GM19025 (cell line): ENCODE measurements around the gene ITGA11.

Experiments used
- ATAC-seq: cut with Tn5 transposase; IDR thresholded peaks from one replicate; pipeline ENCODE4 v1.9.1; 2021; ENCODE audit warnings: mild to moderate bottlenecking, low read depth, moderate library complexity; ENCODE audit not compliant: unreplicated experiment

ITGA11 gene

GRCh38 chr15:68364028-68364659 lies 67.8 kb downstream of the ITGA11 start:
- no peak for ATAC-seq

- no peak for ATAC-seq
Measured at GRCh38 chr15:68363353-68363752, 68.6 kb downstream of the ITGA11 start.

GRCh38 chr15:68362537-68363126 lies 69.3 kb downstream of the ITGA11 start:
- ATAC-seq, result no peak

GRCh38 chr15:68360721-68361120 lies 71.2 kb downstream of the ITGA11 start:
- no peak for ATAC-seq

GRCh38 chr15:68356778-68357177 lies 75.2 kb downstream of the ITGA11 start:
- ATAC-seq, result no peak

- no peak for ATAC-seq
Measured at GRCh38 chr15:68354923-68355322, 77.0 kb downstream of the ITGA11 start.

- no peak for ATAC-seq
Measured at GRCh38 chr15:68354268-68354667, 77.7 kb downstream of the ITGA11 start.

- ATAC-seq, result no peak
Measured at GRCh38 chr15:68353421-68354135, 78.4 kb downstream of the ITGA11 start.

GRCh38 chr15:68352401-68353062 lies 79.4 kb downstream of the ITGA11 start:
- ATAC-seq, result no peak

GRCh38 chr15:68349151-68349550 lies 82.8 kb downstream of the ITGA11 start:
- no peak for ATAC-seq

- ATAC-seq, result no peak
Measured at GRCh38 chr15:68348606-68349005, 83.4 kb downstream of the ITGA11 start.

GRCh38 chr15:68348081-68348480 lies 83.9 kb downstream of the ITGA11 start:
- no peak for ATAC-seq

GRCh38 chr15:68347392-68347791 lies 84.6 kb downstream of the ITGA11 start:
- ATAC-seq, result no peak

GRCh38 chr15:68346979-68347378 lies 85.0 kb downstream of the ITGA11 start:
- no peak for ATAC-seq

- ATAC-seq, result no peak
Measured at GRCh38 chr15:68345481-68345880, 86.5 kb downstream of the ITGA11 start.

GRCh38 chr15:68344600-68344999 lies 87.4 kb downstream of the ITGA11 start:
- ATAC-seq, result no peak

GRCh38 chr15:68343579-68344225 lies 88.3 kb downstream of the ITGA11 start:
- ATAC-seq, result no peak

- no peak for ATAC-seq
Measured at GRCh38 chr15:68341760-68342725, 89.9 kb downstream of the ITGA11 start.

GRCh38 chr15:68340726-68341671 lies 91.0 kb downstream of the ITGA11 start:
- no peak for ATAC-seq
